Measurements from ENCODE around the gene GAREM1. TPM values are rescaled to one million over a fixed set of nuclear protein-coding genes. Genes with fewer than 3 reads are reported as not detected.

The GAREM1 gene
- total RNA-seq, 1 experiment from 2014 or later, result 4.7 TPM

DNA sequence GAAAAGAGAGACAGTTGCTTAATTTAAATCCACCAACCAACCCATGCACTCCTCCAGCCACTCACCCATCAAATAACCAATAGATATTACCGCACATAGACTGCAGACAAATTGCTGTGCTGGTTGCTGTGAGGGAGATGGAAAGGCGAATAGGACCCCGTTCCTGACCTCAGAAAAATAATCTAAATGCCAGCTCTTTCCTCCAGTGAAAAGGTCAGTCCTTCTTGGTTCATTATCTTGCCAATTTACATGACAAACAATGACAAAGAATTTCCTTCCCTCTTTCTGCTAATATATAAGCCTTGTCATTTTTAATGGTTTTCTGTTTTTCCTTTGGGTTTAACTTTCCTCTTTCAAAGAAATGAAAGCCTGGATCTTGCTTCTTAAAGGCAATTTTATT is 219.2 kb downstream of the GAREM1 start:
- ATAC-seq (no peak), DNase-seq (ENCODE audit: low read depth, low spot score) (no peak)
- no peaks in the 10 kb centered on the region for H3K9me3 ChIP-seq (ENCODE audit: control insufficient read depth, insufficient read depth, low read depth, low read length)
- POLR2A ChIA-PET, result no interaction called here
- in situ Hi-C loops (cut with HindIII; ENCODE audit: low pct_unique_long_range_greater_than_20kb, low sequenced_read_pairs) (no loop called here), intact Hi-C loops (cut with micrococcal nuclease; ENCODE audit: unreplicated experiment) (no loop called here)
- no peak overlapping the region for H3K27ac ChIP-seq (ENCODE audit: low read length)
- TF ChIP-seq TCF7L2 (IDR thresholded peaks at IDR 0.05; ENCODE audit: low read depth, low read length) (no peak), POLR2AphosphoS5 (IDR thresholded peaks at IDR 0.05; ENCODE audit: low read depth, low read length) (no peak), SIN3A (IDR thresholded peaks at IDR 0.05; ENCODE audit: borderline replicate concordance, insufficient read depth, low read depth, low read length) (no peak)
- TF ChIP-seq, protein P1, sequence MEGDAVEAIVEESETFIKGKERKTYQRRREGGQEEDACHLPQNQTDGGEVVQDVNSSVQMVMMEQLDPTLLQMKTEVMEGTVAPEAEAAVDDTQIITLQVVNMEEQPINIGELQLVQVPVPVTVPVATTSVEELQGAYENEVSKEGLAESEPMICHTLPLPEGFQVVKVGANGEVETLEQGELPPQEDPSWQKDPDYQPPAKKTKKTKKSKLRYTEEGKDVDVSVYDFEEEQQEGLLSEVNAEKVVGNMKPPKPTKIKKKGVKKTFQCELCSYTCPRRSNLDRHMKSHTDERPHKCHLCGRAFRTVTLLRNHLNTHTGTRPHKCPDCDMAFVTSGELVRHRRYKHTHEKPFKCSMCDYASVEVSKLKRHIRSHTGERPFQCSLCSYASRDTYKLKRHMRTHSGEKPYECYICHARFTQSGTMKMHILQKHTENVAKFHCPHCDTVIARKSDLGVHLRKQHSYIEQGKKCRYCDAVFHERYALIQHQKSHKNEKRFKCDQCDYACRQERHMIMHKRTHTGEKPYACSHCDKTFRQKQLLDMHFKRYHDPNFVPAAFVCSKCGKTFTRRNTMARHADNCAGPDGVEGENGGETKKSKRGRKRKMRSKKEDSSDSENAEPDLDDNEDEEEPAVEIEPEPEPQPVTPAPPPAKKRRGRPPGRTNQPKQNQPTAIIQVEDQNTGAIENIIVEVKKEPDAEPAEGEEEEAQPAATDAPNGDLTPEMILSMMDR (IDR thresholded peaks at IDR 0.05), result no peak
- TF ChIP-seq, protein P2, sequence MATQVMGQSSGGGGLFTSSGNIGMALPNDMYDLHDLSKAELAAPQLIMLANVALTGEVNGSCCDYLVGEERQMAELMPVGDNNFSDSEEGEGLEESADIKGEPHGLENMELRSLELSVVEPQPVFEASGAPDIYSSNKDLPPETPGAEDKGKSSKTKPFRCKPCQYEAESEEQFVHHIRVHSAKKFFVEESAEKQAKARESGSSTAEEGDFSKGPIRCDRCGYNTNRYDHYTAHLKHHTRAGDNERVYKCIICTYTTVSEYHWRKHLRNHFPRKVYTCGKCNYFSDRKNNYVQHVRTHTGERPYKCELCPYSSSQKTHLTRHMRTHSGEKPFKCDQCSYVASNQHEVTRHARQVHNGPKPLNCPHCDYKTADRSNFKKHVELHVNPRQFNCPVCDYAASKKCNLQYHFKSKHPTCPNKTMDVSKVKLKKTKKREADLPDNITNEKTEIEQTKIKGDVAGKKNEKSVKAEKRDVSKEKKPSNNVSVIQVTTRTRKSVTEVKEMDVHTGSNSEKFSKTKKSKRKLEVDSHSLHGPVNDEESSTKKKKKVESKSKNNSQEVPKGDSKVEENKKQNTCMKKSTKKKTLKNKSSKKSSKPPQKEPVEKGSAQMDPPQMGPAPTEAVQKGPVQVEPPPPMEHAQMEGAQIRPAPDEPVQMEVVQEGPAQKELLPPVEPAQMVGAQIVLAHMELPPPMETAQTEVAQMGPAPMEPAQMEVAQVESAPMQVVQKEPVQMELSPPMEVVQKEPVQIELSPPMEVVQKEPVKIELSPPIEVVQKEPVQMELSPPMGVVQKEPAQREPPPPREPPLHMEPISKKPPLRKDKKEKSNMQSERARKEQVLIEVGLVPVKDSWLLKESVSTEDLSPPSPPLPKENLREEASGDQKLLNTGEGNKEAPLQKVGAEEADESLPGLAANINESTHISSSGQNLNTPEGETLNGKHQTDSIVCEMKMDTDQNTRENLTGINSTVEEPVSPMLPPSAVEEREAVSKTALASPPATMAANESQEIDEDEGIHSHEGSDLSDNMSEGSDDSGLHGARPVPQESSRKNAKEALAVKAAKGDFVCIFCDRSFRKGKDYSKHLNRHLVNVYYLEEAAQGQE (IDR thresholded peaks at IDR 0.05; ENCODE audit: insufficient read depth in 1 of 2, low read depth in 2 of 2, low read length in 1 of 2), result no peak
- CTCF ChIA-PET, result interaction anchor here (0.6 kb wide), 1 partner anchor 158 kb away, joined by 3 read pairs; no protein-coding TSS in a partner anchor
- BruUV-seq (replicated peaks), result no TSS peak
- no peak overlapping the region for H3K4me3 ChIP-seq (ENCODE audit: low read depth in 2 of 2, low read length in 2 of 2)
- no peaks in the 10 kb centered on the region for H3K27me3 ChIP-seq (ENCODE audit: control insufficient read depth, insufficient read depth, low read length)
- no peaks in the 10 kb centered on the region for H3K36me3 ChIP-seq (ENCODE audit: control insufficient read depth, insufficient read depth, low read length)
- H3K4me1 ChIP-seq (ENCODE audit: control insufficient read depth, insufficient read depth, low read length), result no peaks in the 10 kb centered on the region

DNA sequence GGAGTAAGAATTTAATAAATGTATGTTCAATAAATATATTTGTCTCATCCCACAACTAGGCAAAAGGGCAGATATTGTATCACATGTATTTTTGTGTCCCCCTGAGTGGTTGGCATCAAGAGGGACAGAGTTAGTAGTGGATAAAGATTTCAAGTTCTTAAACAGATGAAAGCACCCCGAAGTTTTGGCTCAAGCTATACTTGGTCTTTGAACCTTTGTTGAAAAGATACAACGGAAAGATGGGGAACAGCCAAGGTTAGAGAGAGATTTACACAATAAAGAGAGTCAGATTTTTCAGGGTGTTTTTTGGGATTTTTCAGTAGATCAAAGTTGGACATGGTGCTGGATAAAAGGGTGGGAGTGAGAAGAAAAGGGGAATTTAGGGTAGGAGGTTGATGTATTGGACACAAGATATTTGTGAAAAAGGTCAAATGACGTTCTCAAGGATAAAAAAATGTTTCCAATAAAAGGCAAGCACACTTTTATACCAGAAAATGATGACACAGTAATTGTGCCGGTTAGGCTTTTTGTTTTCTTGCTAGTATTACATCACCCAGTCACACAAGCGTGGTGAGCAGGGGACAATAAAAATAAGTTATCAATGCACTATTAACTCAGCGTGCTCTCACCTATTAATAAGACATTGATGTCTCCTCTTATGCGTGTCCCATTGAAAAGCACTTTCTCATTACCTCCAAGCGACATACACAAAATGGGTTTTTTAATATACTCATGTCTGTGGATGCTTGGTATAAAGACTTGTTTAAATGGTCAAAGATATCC is 221.3 kb downstream of the GAREM1 start:
- no peak overlapping the region for H3K27ac ChIP-seq (ENCODE audit: low read length)
- H3K4me1 ChIP-seq (ENCODE audit: control insufficient read depth, insufficient read depth, low read length), result no peaks in the 10 kb centered on the region
- ATAC-seq (no peak), DNase-seq (ENCODE audit: low read depth, low spot score) (no peak)
- no peak overlapping the region for H3K4me3 ChIP-seq (ENCODE audit: low read depth in 2 of 2, low read length in 2 of 2)
- no TSS peak for BruUV-seq (replicated peaks)
- intact Hi-C loops (cut with micrococcal nuclease; ENCODE audit: unreplicated experiment) (no loop called here), in situ Hi-C loops (cut with HindIII; ENCODE audit: low pct_unique_long_range_greater_than_20kb, low sequenced_read_pairs) (no loop called here)
- no peaks in the 10 kb centered on the region for H3K36me3 ChIP-seq (ENCODE audit: control insufficient read depth, insufficient read depth, low read length)
- no peak for TF ChIP-seq POLR2AphosphoS5 (IDR thresholded peaks at IDR 0.05; ENCODE audit: low read depth, low read length)
- no peak for TF ChIP-seq TCF7L2 (IDR thresholded peaks at IDR 0.05; ENCODE audit: low read depth, low read length)
- TF ChIP-seq, protein P1 (IDR thresholded peaks at IDR 0.05), result no peak
- TF ChIP-seq SIN3A (IDR thresholded peaks at IDR 0.05; ENCODE audit: borderline replicate concordance, insufficient read depth, low read depth, low read length), result no peak
- TF ChIP-seq, protein P2 (IDR thresholded peaks at IDR 0.05; ENCODE audit: insufficient read depth in 1 of 2, low read depth in 2 of 2, low read length in 1 of 2), result no peak
- POLR2A ChIA-PET, result interaction anchor here (0.6 kb wide), 1 partner anchor 328 kb away, joined by 3 read pairs; no protein-coding TSS in a partner anchor
- no peaks in the 10 kb centered on the region; the same call in 1 of the 2 replicates for H3K27me3 ChIP-seq (ENCODE audit: control insufficient read depth, insufficient read depth, low read length)
- H3K9me3 ChIP-seq (ENCODE audit: control insufficient read depth, insufficient read depth, low read depth, low read length), result no peaks in the 10 kb centered on the region
- CTCF ChIA-PET, result no interaction called here

Measured in Panc1 (cell line).